Smooth muscle cell (in vitro differentiated cells): Measurements from ENCODE around the gene TLNRD1. TPM values are rescaled to one million over a fixed set of nuclear protein-coding genes. Genes with fewer than 3 reads are reported as not detected.

Experiments
- DNase-seq: peaks from one replicate; lab custom pipeline; 2025; ENCODE audit not compliant: unreplicated experiment; lab: John Stamatoyannopoulos, UW
- H2AFZ ChIP-seq: fragments of 200-600 bp; sonication (generic); 2 replicates; pipeline ENCODE4 v1.6.0; 2016; ENCODE audit warnings: antibody characterized with exemption, low read depth, mild to moderate bottlenecking
- H3F3A ChIP-seq: fragments of 200-600 bp; sonication (generic); 2 replicates; pipeline ENCODE4 v1.6.0; 2017; ENCODE audit warnings: antibody characterized with exemption, low read depth
- H3K27ac ChIP-seq: fragments of 200-600 bp; sonication (generic); 2 replicates; pipeline ENCODE4 v1.5.1; 2016; ENCODE audit warnings: low read depth, mild to moderate bottlenecking
- H3K27me3 ChIP-seq: fragments of 200-600 bp; sonication (generic); 2 replicates; pipeline ENCODE4 v1.6.1; 2016; ENCODE audit warnings: low read depth, mild to moderate bottlenecking
- H3K36me3 ChIP-seq: fragments of 200-600 bp; sonication (generic); 2 replicates; pipeline ENCODE4 v1.5.1; 2016; ENCODE audit warnings: low read depth
- H3K4me1 ChIP-seq: fragments of 200-600 bp; sonication (generic); 2 replicates; pipeline ENCODE4 v1.5.1; 2016; ENCODE audit warnings: low read depth
- H3K4me2 ChIP-seq: fragments of 200-600 bp; sonication (generic); 2 replicates; pipeline ENCODE4 v1.6.0; 2016; ENCODE audit warnings: mild to moderate bottlenecking
- H3K4me3 ChIP-seq: fragments of 200-600 bp; sonication (generic); 2 replicates; pipeline ENCODE4 v1.5.1; 2016; ENCODE audit warnings: mild to moderate bottlenecking
- H3K79me2 ChIP-seq: fragments of 200-600 bp; sonication (generic); 2 replicates; pipeline ENCODE4 v1.6.0; 2016; ENCODE audit warnings: low read depth, mild to moderate bottlenecking
- H3K9ac ChIP-seq: fragments of 200-600 bp; sonication (generic); 2 replicates; pipeline ENCODE4 v1.6.0; 2016; ENCODE audit warnings: low read depth
- H3K9me3 ChIP-seq: fragments of 200-600 bp; sonication (generic); replicated peaks from 2 replicates; pipeline ENCODE4 v1.5.1; 2016; ENCODE audit warnings: low read depth
- H4K20me1 ChIP-seq: fragments of 200-600 bp; sonication (generic); 2 replicates; pipeline ENCODE4 v1.6.0; 2016; ENCODE audit warnings: low read depth
- CTCF ChIP-seq: fragments of 200-600 bp; sonication (generic); IDR thresholded peaks from 2 replicates; pipeline ENCODE4 v1.5.1; 2017; ENCODE audit warnings: borderline replicate concordance, mild to moderate bottlenecking, antibody characterized with exemption; ENCODE audit not compliant: insufficient read depth, poor library complexity, severe bottlenecking
- WGBS: methylation state at CpG from one replicate; pipeline ENCODE4 v1.1.7; 2016; ENCODE audit warnings: low lambda C conversion rate; 5-methylcytosine and 5-hydroxymethylcytosine counted together
- polyA plus RNA-seq: library from polyadenylated mRNA; unstranded; fragments of >200 nt; fragmentation: Nextera tagmentation; extraction: Ambion mirVana; gene quantifications from 2 replicates; pipeline ENCODE4 v1.2.1, GENCODE V29; 2016
- total RNA-seq: library from RNA; depleted of rRNA; stranded (reverse); fragments of >200 nt; gene quantifications from 2 replicates; pipeline ENCODE4 v1.2.3, GENCODE V29; 2014

TLNRD1 gene
- total and polyA plus RNA-seq, 2 experiments from 2014 or later = 11.3 to 14.1 TPM

- 56% methylated on average over 4 of the region's 4 CpGs for WGBS
- no peaks in the 10 kb centered on the region for H4K20me1 ChIP-seq
- H3K27ac ChIP-seq = no peak overlapping the region
- H3K9ac ChIP-seq = no peak overlapping the region
- H3F3A ChIP-seq = no peaks in the 10 kb centered on the region
- H3K79me2 ChIP-seq = no peaks in the 10 kb centered on the region
- no peak overlapping the region for H3K4me2 ChIP-seq
- H3K36me3 ChIP-seq = no peaks in the 10 kb centered on the region
- no peak for TF ChIP-seq CTCF
- no peak for DNase-seq
- H3K4me1 ChIP-seq = no peaks in the 10 kb centered on the region
- H3K27me3 ChIP-seq = no peaks in the 10 kb centered on the region
- no peaks in the 10 kb centered on the region for H3K9me3 ChIP-seq
- no peak overlapping the region for H3K4me3 ChIP-seq
- H2AFZ ChIP-seq = no peak overlapping the region
Observed at GRCh38 chr15:81038975-81039607, 38.4 kb downstream of the TLNRD1 start.

GRCh38 chr15:81040757-81041156, 40.0 kb downstream of the TLNRD1 start:
- H3K36me3 ChIP-seq = no peaks in the 10 kb centered on the region
- no peak overlapping the region for H3K4me3 ChIP-seq
- TF ChIP-seq CTCF = no peak
- H3K9ac ChIP-seq = no peak overlapping the region
- H3K9me3 ChIP-seq = no peaks in the 10 kb centered on the region
- H3K4me2 ChIP-seq = no peak overlapping the region
- H4K20me1 ChIP-seq = no peaks in the 10 kb centered on the region
- WGBS = 99% methylated on average over 6 of the region's 6 CpGs
- H3K27ac ChIP-seq = no peak overlapping the region
- H3K79me2 ChIP-seq = no peaks in the 10 kb centered on the region
- H3K4me1 ChIP-seq = no peaks in the 10 kb centered on the region
- no peak overlapping the region for H2AFZ ChIP-seq
- DNase-seq = no peak
- no peaks in the 10 kb centered on the region for H3K27me3 ChIP-seq
- H3F3A ChIP-seq = no peaks in the 10 kb centered on the region

- Histone ChIP-seq H3K4me1 (no peaks in the 10 kb centered on the region), H3K9ac (no peak overlapping the region), H4K20me1 (no peaks in the 10 kb centered on the region), H3K9me3 (no peaks in the 10 kb centered on the region), H3K4me3 (no peak overlapping the region), H3K4me2 (no peak overlapping the region), H3K79me2 (no peaks in the 10 kb centered on the region), H3K27me3 (no peaks in the 10 kb centered on the region), H3F3A (no peaks in the 10 kb centered on the region), H3K36me3 (no peaks in the 10 kb centered on the region), H3K27ac (no peak overlapping the region), H2AFZ (no peak overlapping the region)
- WGBS = 88% methylated on average over 2 of the region's 2 CpGs
- TF ChIP-seq CTCF = no peak
- no peak for DNase-seq
Observed at GRCh38 chr15:81043281-81043934, 42.7 kb downstream of the TLNRD1 start.

GRCh38 chr15:81043935-81044575, 43.3 kb downstream of the TLNRD1 start:
- H3F3A ChIP-seq = no peaks in the 10 kb centered on the region
- H3K4me3 ChIP-seq = no peak overlapping the region
- H3K79me2 ChIP-seq = no peaks in the 10 kb centered on the region
- H2AFZ ChIP-seq = no peak overlapping the region
- H3K36me3 ChIP-seq = no peaks in the 10 kb centered on the region
- no peak for TF ChIP-seq CTCF
- no peak for DNase-seq
- no peak overlapping the region for H3K4me2 ChIP-seq
- no peaks in the 10 kb centered on the region for H3K9me3 ChIP-seq
- H3K4me1 ChIP-seq = no peaks in the 10 kb centered on the region
- no peak overlapping the region for H3K27ac ChIP-seq
- H4K20me1 ChIP-seq = no peaks in the 10 kb centered on the region
- no peak overlapping the region for H3K9ac ChIP-seq
- 91% methylated on average over 6 of the region's 6 CpGs for WGBS
- no peaks in the 10 kb centered on the region for H3K27me3 ChIP-seq
